SH-SY5Y (cell line): ENCODE results near the gene KPNA1.

Experiments used
- GATA2 ChIP-seq: IDR thresholded peaks from 2 replicates; pipeline ENCODE4 v1.6.1; 2011; ENCODE audit warnings: mild to moderate bottlenecking, low read depth, low read length
- GATA3 ChIP-seq: IDR thresholded peaks from 2 replicates; pipeline ENCODE4 v1.6.1; 2011; ENCODE audit warnings: low read depth, mild to moderate bottlenecking, low read length, moderate library complexity

Gene KPNA1

DNA sequence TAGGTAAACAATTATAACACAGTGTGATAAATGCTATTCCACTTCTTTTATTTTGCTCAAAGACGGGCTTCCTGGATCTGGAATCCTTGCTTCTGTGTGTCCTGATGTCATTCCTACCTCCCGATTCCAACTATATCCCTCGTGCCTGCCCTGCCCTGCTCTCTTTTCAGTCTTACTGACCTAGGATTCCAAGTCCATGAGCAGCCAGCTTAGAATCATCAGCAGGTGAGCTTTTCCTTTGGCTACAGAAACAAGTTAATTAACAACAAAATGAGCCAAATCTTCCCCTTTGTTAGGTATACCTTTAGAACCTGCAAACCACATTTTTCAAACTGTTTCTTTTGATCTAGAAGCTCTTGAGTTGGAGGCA lies 21.9 kb upstream of the KPNA1 start:
- TF ChIP-seq GATA2, result no peak
- TF ChIP-seq GATA3, result no peak

- TF ChIP-seq GATA3 (no peak), GATA2 (no peak)
These were observed 21.4 kb upstream of the KPNA1 start for GRCh38 chr3:122535964-122536631.

DNA sequence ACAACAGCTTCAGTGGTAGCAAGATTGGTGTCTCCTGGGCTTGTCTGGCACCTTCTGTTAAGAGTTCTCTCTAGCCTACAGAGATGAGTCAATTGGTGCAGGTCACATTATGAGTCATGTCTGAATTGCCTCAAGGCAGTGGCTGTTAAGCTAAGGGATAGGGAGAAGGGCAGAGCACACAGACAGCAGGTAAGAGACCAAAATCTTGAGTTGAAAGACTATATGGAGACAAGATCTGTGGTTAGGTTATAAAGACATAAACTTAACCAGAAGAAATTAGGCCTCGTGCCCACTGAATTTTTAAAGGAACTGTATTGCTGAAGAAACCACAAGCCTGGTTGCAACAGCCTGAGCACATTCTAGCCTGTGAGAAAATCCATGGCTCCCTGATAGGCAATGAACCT lies 19.2 kb upstream of the KPNA1 start:
- TF ChIP-seq GATA3 (no peak), GATA2 (no peak)

GRCh38 chr3:122533480-122533879 lies 18.7 kb upstream of the KPNA1 start:
- TF ChIP-seq GATA3, result no peak

- no peak for TF ChIP-seq GATA2
- TF ChIP-seq GATA3, result no peak
These were observed 15.4 kb upstream of the KPNA1 start for GRCh38 chr3:122530164-122530563.

DNA sequence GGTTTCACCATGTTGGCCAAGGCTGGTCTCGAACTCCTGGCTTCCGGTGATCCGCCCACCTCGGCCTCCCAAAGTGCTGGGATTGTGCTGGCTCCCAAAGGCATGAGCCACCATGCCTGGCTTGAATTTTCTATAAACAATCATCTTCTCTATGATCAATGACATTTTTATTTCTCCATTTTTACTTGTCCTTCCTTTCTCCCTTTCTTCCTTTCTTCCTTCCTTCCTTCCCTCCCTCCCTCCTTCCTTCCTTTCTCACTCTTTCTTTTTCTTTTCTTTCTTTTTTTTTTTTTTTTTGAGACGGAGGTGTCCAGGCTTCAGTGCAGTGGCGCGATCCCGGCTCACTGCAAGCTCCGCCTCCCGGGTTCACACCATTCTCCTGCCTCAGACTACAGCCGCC lies 8.6 kb upstream of the KPNA1 start:
- TF ChIP-seq GATA3 (no peak), GATA2 (no peak)

DNA sequence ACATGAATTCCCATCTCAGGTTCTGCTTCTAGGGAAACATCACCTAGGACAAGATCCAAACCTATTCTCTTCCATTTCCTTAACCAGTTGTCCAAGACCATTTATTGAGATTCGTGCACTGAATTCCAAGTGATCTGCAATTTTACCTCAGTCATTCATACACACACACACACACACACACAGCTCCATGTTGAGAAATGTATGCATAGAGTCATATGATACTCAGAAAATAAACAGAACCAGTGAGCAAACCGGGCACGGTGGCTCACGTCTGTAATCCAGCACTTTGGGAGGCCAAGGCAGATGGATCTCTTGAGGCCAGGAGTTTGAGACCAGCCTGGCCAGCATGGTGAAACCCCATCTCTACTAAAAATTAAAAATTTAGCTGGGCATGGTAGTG lies 6.1 kb upstream of the KPNA1 start:
- TF ChIP-seq GATA3 (no peak), GATA2 (no peak)

GRCh38 chr3:122519693-122520092 lies 5.0 kb upstream of the KPNA1 start:
- TF ChIP-seq GATA2 (no peak), GATA3 (no peak)

DNA sequence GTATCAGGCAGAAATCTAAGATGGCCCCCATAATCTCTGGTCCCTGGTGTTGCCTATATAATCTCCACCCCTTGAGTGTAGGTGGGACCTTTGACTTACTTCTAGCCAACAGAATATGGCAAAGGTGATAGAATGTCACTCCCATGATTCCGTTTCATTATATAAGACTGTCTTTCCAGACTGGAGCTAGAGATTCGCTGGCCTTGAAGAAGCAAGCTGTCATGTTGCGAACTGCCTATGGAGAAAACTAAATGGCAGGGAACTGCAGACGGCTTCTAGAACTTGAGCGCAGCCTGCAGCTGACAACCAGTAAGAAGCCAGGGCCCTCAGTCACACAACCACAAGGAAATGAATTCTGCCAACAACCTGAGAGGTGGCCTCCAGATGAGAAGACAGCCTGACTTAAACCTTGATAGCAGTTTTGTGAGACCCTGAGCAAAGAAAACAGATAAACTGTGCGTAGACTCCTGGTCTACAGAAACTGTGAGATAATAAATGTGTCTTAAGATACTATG lies 2.2 kb upstream of the KPNA1 start:
- TF ChIP-seq GATA3, result no peak
- no peak for TF ChIP-seq GATA2

GRCh38 chr3:122515870-122516269 lies 1.1 kb upstream of the KPNA1 start:
- TF ChIP-seq GATA2, result no peak
- TF ChIP-seq GATA3, result no peak

GRCh38 chr3:122515020-122515468 lies 305 bp upstream of the KPNA1 start:
- TF ChIP-seq GATA2 (no peak), GATA3 (no peak)

DNA sequence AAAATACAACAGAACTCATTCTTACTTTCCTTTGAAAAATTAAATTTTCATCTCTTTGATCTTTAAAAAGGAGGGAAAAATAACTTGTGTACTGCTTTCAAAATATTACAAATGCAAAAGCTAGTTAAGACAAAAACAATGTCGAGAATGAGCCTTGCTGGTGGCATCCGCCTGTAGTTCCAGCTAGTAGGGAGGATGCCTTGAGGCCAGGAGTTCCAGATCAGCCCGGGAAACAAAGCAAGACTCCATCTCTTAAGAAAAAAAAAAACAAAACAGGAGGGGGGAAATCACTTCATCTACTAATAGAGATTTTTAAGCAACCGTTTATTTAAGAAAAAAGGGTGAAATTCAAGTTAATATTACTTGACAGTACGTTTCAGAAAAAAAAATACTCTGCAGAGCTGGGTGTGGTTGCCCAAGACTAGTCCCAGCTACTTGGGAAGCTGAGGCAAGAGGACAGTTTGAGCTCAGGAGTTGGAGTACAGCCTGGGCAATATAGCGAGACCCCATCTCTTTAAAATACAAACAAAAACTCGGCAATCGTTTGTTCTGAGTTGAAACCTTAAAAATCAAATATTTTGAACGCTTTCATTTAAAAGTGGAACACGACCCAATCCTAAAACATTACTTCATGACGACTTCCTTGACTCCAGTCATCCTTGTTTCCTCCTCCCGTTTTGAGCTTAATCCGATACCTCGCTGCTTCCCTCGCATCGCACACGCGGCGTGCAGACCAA lies 1.2 kb downstream of the KPNA1 start:
- TF ChIP-seq GATA3, result no peak
- no peak for TF ChIP-seq GATA2

- TF ChIP-seq GATA2 (no peak), GATA3 (no peak)
These were observed 2.5 kb downstream of the KPNA1 start for GRCh38 chr3:122512284-122512683.

DNA sequence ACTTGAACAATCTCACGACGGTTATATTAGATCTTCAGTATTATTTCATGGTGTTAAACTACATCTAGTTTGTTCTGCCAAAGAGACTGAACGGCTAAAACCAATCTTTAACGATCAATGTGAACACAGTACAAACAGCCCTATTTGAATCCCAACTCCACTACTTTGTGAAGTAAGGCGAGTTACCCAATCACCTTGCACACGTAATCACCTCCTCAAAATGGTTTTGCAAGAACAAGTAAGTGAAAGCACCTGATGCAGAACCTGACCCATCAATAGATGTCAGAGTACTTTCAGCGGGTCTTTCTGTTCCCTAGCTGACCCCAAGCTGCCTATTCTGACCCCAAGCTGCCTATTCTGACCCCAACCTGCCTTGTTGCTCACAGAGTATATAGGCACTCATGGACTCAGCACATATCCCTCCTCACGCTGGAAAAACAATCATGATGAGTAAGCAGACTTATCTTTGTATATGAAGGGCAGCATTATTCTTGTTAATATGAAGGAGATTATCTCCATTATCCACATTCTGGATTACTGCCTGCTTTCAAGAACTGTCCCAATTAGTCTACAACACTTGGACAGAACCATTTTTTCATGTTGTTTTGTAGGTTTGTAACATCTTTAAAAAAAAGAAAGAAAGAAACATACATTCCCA lies 3.7 kb downstream of the KPNA1 start:
- TF ChIP-seq GATA3 (no peak), GATA2 (no peak)
